IPS-18c (cell line): ENCODE measurements around the gene ZNF736.

ENCODE experiments used
- H3K4me3 ChIP-seq: 2 replicates; pipeline ENCODE4 v1.7.0; 2013; ENCODE audit warnings: low read depth, mild to moderate bottlenecking, low read length, moderate library complexity; ENCODE audit not compliant: insufficient read depth
- H3K9me3 ChIP-seq: one replicate; pipeline ENCODE4 v1.6.1; 2013; ENCODE audit warnings: mild to moderate bottlenecking, low read length, moderate library complexity; ENCODE audit not compliant: control insufficient read depth, insufficient read depth

ZNF736 gene

DNA sequence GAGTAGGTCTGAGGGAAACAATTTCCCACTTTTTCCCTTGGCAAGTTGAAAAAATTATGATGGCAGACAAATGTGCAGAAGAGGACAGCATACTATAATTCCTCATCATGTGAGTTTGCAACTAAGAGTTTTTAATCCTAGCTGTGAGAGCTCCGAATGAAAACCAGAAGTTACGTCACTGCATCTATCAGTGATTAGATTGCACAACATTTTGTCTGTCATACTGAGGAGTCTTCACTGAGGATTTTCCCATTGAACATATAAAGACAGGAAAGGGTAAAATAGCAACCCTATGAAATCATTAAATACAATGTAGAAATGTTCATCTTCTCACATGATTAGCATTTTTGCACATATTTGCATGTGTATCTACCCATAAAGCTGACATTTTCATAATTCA lies 45.8 kb downstream of the ZNF736 start:
- H3K9me3 ChIP-seq: peaks cover 31% of the 10 kb centered on the region

DNA sequence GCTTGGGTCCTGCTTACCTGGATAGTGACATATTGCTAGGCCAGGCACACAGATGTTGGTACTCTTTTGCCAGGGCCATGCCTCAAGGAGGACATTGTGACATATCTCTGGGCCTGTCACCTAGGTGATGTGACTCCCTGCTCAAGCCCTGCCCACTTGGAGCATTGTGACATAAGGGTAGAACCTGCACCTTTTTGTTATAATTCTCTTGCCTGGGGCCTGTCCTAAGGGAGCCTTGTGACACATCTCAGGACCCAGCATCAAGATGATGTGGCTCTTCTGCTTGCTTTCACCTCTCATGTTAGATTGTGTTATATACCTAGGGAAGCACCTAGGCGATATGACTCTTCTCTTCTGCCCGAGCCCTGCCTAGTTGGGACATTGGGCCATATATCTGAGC lies 57.4 kb downstream of the ZNF736 start:
- Histone ChIP-seq H3K9me3 (peaks cover 36% of the 10 kb centered on the region), H3K4me3 (no peak overlapping the region)

More for the DNA sequence above, 45.8 kb downstream of the ZNF736 start:
- no peak overlapping the region for H3K4me3 ChIP-seq

- Histone ChIP-seq H3K9me3 (peaks cover 46% of the 10 kb centered on the region), H3K4me3 (no peak overlapping the region)
Measured at GRCh38 chr7:64373017-64373416, 59.3 kb downstream of the ZNF736 start.

DNA sequence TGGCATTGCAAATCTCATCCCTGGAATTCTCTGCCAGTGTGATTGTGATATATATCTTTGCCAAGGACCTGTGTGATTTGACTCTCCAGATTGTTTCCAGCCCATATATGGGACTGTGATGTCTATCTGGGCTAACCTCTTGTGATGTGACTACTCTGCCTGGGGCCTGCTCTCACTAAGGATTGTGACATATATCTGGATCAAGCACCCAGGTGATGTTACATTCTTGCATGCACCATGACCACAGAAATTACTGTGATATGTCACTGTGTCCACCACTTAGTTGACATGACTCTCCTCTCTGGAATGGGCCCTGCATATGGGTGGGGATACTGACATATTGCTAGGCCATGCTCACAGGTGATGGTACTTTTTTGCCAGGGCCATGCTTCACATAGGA lies 86.6 kb downstream of the ZNF736 start:
- H3K4me3 ChIP-seq: no peak overlapping the region; the same call in 1 of the 2 replicates
- peaks cover 26% of the 10 kb centered on the region for H3K9me3 ChIP-seq
